DMS153 (cell line): Measurements from ENCODE around the gene MAB21L3.

Experiments used
- DNase-seq: peaks from one replicate; lab custom pipeline; 2025; lab: John Stamatoyannopoulos, UW

Gene MAB21L3

GRCh38 chr1:116111524-116112021 is 374 bp downstream of the MAB21L3 start:
- DNase-seq: no peak

GRCh38 chr1:116112388-116113140 is 1.4 kb downstream of the MAB21L3 start:
- DNase-seq: no peak

GRCh38 chr1:116113615-116114014 is 2.4 kb downstream of the MAB21L3 start:
- DNase-seq: no peak

- DNase-seq: no peak
Measured at GRCh38 chr1:116115476-116116439, 4.6 kb downstream of the MAB21L3 start.

GRCh38 chr1:116118471-116118870 is 7.3 kb downstream of the MAB21L3 start:
- no peak for DNase-seq

GRCh38 chr1:116119876-116120275 is 8.7 kb downstream of the MAB21L3 start:
- DNase-seq: no peak

GRCh38 chr1:116122955-116123757 is 12.0 kb downstream of the MAB21L3 start:
- DNase-seq: no peak

GRCh38 chr1:116123837-116124533 is 12.8 kb downstream of the MAB21L3 start:
- no peak for DNase-seq

- DNase-seq: no peak
Measured at GRCh38 chr1:116125758-116126157, 14.6 kb downstream of the MAB21L3 start.

- DNase-seq: no peak
Measured at GRCh38 chr1:116126281-116126680, 15.1 kb downstream of the MAB21L3 start.

- no peak for DNase-seq
Measured at GRCh38 chr1:116127123-116127847, 16.1 kb downstream of the MAB21L3 start.

- no peak for DNase-seq
Measured at GRCh38 chr1:116127848-116128540, 16.8 kb downstream of the MAB21L3 start.

- DNase-seq: no peak
Measured at GRCh38 chr1:116128664-116129063, 17.5 kb downstream of the MAB21L3 start.

GRCh38 chr1:116129537-116129936 is 18.3 kb downstream of the MAB21L3 start:
- no peak for DNase-seq

GRCh38 chr1:116130356-116130755 is 19.2 kb downstream of the MAB21L3 start:
- DNase-seq: no peak

- DNase-seq: no peak
Measured at GRCh38 chr1:116131170-116131569, 20.0 kb downstream of the MAB21L3 start.

- no peak for DNase-seq
Measured at GRCh38 chr1:116131866-116132605, 20.8 kb downstream of the MAB21L3 start.

- no peak for DNase-seq
Measured at GRCh38 chr1:116133696-116134475, 22.7 kb downstream of the MAB21L3 start.

GRCh38 chr1:116134476-116134773 is 23.2 kb downstream of the MAB21L3 start:
- DNase-seq: no peak
